Astrocyte (in vitro differentiated cells and primary cell): ENCODE data around the gene PIGZ. TPM values are rescaled to one million over a fixed set of nuclear protein-coding genes. Genes with fewer than 3 reads are reported as not detected.

Source experiments
- DNase-seq: peaks from one replicate; pipeline ENCODE4 v3.0.0-alpha.2; 2010; ENCODE audit warnings: low read depth
- FAIRE-seq: peaks from 2 replicates; lab custom pipeline; 2011; peaks lifted over from hg19 to GRCh38; lab: Jason Lieb, UNC
- H2AFZ ChIP-seq: 2 replicates; pipeline ENCODE4 v1.6.0; 2012; ENCODE audit warnings: low read depth, low read length, inconsistent platforms
- H3K27ac ChIP-seq: 2 replicates; pipeline ENCODE4 v1.5.1; 2011; ENCODE audit warnings: low read depth, low read length, inconsistent platforms
- H3K27me3 ChIP-seq: 2 replicates; pipeline ENCODE4 v1.6.0; 2011; ENCODE audit warnings: low read length, inconsistent platforms; ENCODE audit not compliant: insufficient read depth
- H3K36me3 ChIP-seq: 2 replicates; pipeline ENCODE4 v1.5.1; 2011; ENCODE audit warnings: low read length, inconsistent platforms; ENCODE audit not compliant: insufficient read depth
- H3K4me1 ChIP-seq: 2 replicates; pipeline ENCODE4 v1.5.1; 2011; ENCODE audit warnings: low read length, inconsistent platforms; ENCODE audit not compliant: insufficient read depth
- H3K4me2 ChIP-seq: 2 replicates; pipeline ENCODE4 v1.6.0; 2012; ENCODE audit warnings: low read length, inconsistent platforms
- H3K4me3 ChIP-seq: 2 replicates; pipeline ENCODE4 v1.5.1; 2011; ENCODE audit warnings: low read depth, mild to moderate bottlenecking, low read length, inconsistent platforms; ENCODE audit not compliant: insufficient read depth
- H3K79me2 ChIP-seq: 2 replicates; pipeline ENCODE4 v1.6.0; 2012; ENCODE audit warnings: mild to moderate bottlenecking, low read length, inconsistent platforms; ENCODE audit not compliant: insufficient read depth
- H3K9ac ChIP-seq: 2 replicates; pipeline ENCODE4 v1.6.0; 2012; ENCODE audit warnings: mild to moderate bottlenecking, low read length, inconsistent platforms
- H3K9me3 ChIP-seq: 2 replicates; pipeline ENCODE4 v1.5.1; 2012; ENCODE audit warnings: low read depth, mild to moderate bottlenecking, low read length, inconsistent platforms; ENCODE audit not compliant: insufficient read depth
- H4K20me1 ChIP-seq: 2 replicates; pipeline ENCODE4 v1.6.0; 2012; ENCODE audit warnings: low read length, inconsistent platforms; ENCODE audit not compliant: insufficient read depth
- H3K27ac Mint-ChIP-seq: one replicate; pipeline ENCODE4 v1.8.0; 2021; ENCODE audit warnings: mild to moderate bottlenecking, mixed read lengths; ENCODE audit not compliant: unreplicated experiment
- H3K27me3 Mint-ChIP-seq: one replicate; pipeline ENCODE4 v1.8.0; 2021; ENCODE audit warnings: low read depth, mixed read lengths; ENCODE audit not compliant: unreplicated experiment
- H3K36me3 Mint-ChIP-seq: one replicate; pipeline ENCODE4 v1.8.0; 2021; ENCODE audit warnings: low read depth, mixed read lengths; ENCODE audit not compliant: unreplicated experiment
- H3K4me1 Mint-ChIP-seq: one replicate; pipeline ENCODE4 v1.8.0; 2021; ENCODE audit warnings: low read depth, mixed read lengths; ENCODE audit not compliant: unreplicated experiment
- H3K4me3 Mint-ChIP-seq: one replicate; pipeline ENCODE4 v1.8.0; 2021; ENCODE audit warnings: mild to moderate bottlenecking, moderate library complexity, mixed read lengths; ENCODE audit not compliant: unreplicated experiment
- H3K9me3 Mint-ChIP-seq: one replicate; pipeline ENCODE4 v1.8.0; 2021; ENCODE audit warnings: mild to moderate bottlenecking, mixed read lengths; ENCODE audit not compliant: unreplicated experiment
- EZH2 ChIP-seq: IDR thresholded peaks from 2 replicates; pipeline ENCODE4 v1.6.1; 2012; ENCODE audit warnings: mild to moderate bottlenecking, low read length, inconsistent platforms; ENCODE audit not compliant: insufficient read depth
- total RNA-seq: library from RNA; stranded (reverse); gene quantifications from 2 replicates; pipeline ENCODE4 v1.2.1, GENCODE V29; 2021
- TF ChIP-seq, protein P1 (sequence below): IDR thresholded peaks from 2 replicates; pipeline ENCODE4 v1.5.1; 2011; ENCODE audit warnings: low read depth, mild to moderate bottlenecking, inconsistent platforms, low read length, moderate library complexity; ENCODE audit not compliant: insufficient read depth

Gene PIGZ
- total RNA-seq, 1 donor from 2014 or later, result 0.54 TPM

DNA sequence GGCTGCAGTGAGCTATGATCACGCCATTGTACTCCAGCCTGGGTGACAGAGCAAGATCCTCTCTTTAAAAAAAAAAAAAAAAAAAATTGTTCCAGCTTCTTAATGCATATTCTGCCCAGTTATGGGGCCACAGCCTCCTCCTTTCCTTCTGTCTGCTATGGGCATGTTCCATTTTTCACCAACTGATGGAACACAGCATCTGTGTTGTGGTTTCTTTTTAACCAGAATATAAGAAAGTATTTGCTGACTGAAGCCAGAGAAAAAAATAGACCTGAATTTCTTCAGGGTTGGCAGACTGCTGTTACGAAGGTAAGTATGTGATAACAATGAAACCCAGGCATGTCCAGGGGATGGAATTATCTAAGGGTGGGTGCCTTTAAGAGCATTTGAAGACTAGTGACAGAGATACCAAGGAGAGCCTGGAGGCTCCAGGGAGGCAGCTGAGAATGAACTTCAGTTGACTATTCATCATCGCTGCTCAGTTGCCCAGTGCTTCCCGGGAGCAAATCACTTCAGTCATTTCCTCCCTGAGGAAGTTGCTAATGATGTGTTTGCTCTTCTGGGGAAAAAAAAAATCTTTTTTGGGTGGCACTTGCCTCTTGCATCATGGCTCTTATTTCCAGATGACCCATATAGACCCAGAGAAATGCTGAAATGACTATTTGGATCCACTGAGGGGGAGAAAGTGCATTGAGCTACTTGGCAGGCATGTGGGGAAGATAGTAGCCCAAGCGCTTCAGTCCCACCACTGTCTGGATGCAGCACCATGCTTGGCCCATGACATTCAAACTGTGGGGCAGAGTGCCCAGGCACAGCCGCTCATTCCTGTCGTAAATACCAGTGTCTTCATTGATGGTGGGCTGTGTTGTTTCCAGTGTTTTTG is 40.8 kb downstream of the PIGZ start:
- FAIRE-seq (no peak), DNase-seq (no peak)
- H3K9me3 ChIP-seq, result no peaks in the 10 kb centered on the region
- no peak overlapping the region for H3K4me2 ChIP-seq
- Mint-ChIP-seq H3K27ac (no peak overlapping the region), H3K27me3 (no peaks in the 10 kb centered on the region), H3K4me1 (no peaks in the 10 kb centered on the region), H3K9me3 (no peaks in the 10 kb centered on the region), H3K4me3 (no peak overlapping the region), H3K36me3 (peaks cover 24% of the 10 kb centered on the region)
- no peaks in the 10 kb centered on the region for H4K20me1 ChIP-seq
- no peak for TF ChIP-seq EZH2
- TF ChIP-seq, protein P1, sequence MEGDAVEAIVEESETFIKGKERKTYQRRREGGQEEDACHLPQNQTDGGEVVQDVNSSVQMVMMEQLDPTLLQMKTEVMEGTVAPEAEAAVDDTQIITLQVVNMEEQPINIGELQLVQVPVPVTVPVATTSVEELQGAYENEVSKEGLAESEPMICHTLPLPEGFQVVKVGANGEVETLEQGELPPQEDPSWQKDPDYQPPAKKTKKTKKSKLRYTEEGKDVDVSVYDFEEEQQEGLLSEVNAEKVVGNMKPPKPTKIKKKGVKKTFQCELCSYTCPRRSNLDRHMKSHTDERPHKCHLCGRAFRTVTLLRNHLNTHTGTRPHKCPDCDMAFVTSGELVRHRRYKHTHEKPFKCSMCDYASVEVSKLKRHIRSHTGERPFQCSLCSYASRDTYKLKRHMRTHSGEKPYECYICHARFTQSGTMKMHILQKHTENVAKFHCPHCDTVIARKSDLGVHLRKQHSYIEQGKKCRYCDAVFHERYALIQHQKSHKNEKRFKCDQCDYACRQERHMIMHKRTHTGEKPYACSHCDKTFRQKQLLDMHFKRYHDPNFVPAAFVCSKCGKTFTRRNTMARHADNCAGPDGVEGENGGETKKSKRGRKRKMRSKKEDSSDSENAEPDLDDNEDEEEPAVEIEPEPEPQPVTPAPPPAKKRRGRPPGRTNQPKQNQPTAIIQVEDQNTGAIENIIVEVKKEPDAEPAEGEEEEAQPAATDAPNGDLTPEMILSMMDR, result no peak
- H3K4me3 ChIP-seq, result no peak overlapping the region
- no peak overlapping the region for H3K27ac ChIP-seq
- no peak overlapping the region for H2AFZ ChIP-seq
- no peaks in the 10 kb centered on the region for H3K27me3 ChIP-seq
- H3K4me1 ChIP-seq, result no peaks in the 10 kb centered on the region
- peaks cover 20% of the 10 kb centered on the region for H3K36me3 ChIP-seq
- H3K9ac ChIP-seq, result no peak overlapping the region
- H3K79me2 ChIP-seq, result no peaks in the 10 kb centered on the region

DNA sequence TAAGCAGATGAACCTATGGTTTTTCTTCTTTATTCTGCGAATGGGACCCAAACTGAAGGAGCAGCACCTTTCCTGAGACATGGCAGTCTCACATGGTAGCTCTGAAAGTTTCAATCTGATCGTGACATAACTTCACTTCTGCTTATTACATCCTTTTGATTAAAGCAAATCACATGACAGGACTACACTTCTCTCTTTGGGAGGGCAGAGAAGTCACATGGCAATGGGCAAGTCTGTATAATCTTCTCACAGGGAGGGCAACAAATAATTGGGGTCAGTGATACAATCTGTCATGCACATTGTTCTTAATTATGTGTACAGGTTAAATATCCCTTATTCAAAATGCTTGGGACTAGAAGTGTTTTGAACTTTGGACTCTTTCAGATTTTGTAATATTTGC is 47.9 kb downstream of the PIGZ start:
- Histone ChIP-seq H3K27me3 (no peaks in the 10 kb centered on the region), H3K4me3 (no peak overlapping the region), H3K27ac (no peak overlapping the region), H4K20me1 (no peaks in the 10 kb centered on the region), H3K36me3 (peaks cover 6% of the 10 kb centered on the region), H3K9ac (no peak overlapping the region), H2AFZ (no peak overlapping the region), H3K9me3 (no peaks in the 10 kb centered on the region), H3K79me2 (no peaks in the 10 kb centered on the region), H3K4me1 (no peaks in the 10 kb centered on the region), H3K4me2 (no peak overlapping the region)
- DNase-seq (no peak), FAIRE-seq (no peak)
- peaks cover 3% of the 10 kb centered on the region for H3K9me3 Mint-ChIP-seq
- no peaks in the 10 kb centered on the region for H3K27me3 Mint-ChIP-seq
- H3K36me3 Mint-ChIP-seq, result peaks cover 11% of the 10 kb centered on the region
- H3K4me1 Mint-ChIP-seq, result no peaks in the 10 kb centered on the region
- no peak overlapping the region for H3K4me3 Mint-ChIP-seq
- no peak overlapping the region for H3K27ac Mint-ChIP-seq
- TF ChIP-seq, protein P1, result no peak
- no peak for TF ChIP-seq EZH2

DNA sequence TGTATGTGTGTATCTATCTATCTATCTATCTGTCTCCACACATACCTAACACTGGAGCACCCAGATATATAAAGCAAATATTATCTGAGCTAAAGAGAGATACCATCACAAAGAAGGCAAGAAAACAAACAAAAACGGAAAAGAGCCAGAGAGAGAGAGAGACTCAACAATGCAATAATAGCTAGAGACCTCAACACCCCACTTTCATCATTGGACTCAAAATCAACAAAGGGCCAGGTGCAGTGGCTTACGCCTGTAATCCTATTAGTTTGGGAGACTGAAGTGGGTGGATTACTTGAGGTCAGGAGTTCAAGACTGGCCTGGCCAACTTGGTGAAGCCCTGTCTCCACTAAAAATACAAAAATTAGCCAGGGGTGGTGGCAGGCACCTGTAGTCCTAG is 49.7 kb downstream of the PIGZ start:
- Histone ChIP-seq H3K27me3 (no peaks in the 10 kb centered on the region), H3K9ac (no peak overlapping the region), H3K4me2 (no peak overlapping the region), H3K4me1 (no peaks in the 10 kb centered on the region), H3K4me3 (no peak overlapping the region), H3K9me3 (no peaks in the 10 kb centered on the region), H3K36me3 (peaks cover 10% of the 10 kb centered on the region), H3K27ac (no peak overlapping the region), H3K79me2 (no peaks in the 10 kb centered on the region), H4K20me1 (no peaks in the 10 kb centered on the region), H2AFZ (no peak overlapping the region)
- no peak for FAIRE-seq
- H3K36me3 Mint-ChIP-seq, result peaks cover 19% of the 10 kb centered on the region
- H3K4me1 Mint-ChIP-seq, result no peaks in the 10 kb centered on the region
- no peak overlapping the region for H3K4me3 Mint-ChIP-seq
- DNase-seq, result no peak
- H3K27me3 Mint-ChIP-seq, result no peaks in the 10 kb centered on the region
- H3K9me3 Mint-ChIP-seq, result peaks cover 5% of the 10 kb centered on the region
- H3K27ac Mint-ChIP-seq, result no peak overlapping the region
- no peak for TF ChIP-seq EZH2
